Measurements from ENCODE around the gene GPC5.

Gene GPC5

DNA sequence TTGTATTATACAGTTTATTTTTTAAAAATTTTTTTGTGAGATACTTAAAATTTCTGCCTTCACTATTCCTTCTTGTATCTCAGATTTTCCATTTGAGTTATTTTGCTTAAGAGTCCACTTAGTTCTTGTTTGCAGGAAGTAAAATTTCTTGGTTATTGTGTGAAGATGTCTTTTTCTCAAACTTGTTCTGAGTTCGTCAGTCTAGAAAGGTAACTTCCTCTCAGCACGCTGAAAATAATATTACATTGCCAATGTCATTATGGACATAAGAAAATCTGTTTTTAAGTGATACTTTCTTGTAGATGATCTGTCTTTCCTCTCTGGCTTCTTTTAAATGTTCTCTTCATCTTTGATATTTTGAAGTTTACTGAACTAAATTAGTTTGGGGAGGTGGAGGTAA, 1096.5 kb downstream of the GPC5 start:
- H3K4me2 ChIP-seq (ENCODE audit: low read depth, low read length, poor library complexity, severe bottlenecking): no peak overlapping the region

DNA sequence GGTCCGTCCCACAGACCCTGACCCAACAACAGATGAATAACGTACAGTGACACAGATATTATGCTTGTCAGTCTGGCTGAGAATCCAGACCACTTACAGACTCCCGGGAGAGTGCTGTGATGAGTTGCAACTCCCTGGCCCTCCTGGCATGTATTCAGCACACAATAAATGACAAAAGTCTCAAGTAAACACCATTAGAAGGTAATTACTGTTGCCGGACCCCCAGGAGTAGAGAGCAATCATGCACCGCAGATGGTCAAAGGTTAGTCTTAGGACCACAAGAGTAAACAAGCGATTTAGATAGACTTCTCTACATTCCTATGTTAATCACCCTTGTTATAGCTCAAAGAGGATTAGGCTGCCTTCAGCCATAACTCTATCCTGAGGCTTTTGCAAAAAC, 1101.8 kb downstream of the GPC5 start:
- Histone ChIP-seq H3K79me2 (ENCODE audit: insufficient read depth, low read length) (no peaks in the 10 kb centered on the region), H2AFZ (ENCODE audit: low read depth, low read length, severe bottlenecking) (no peak overlapping the region), H4K20me1 (ENCODE audit: low read depth, low read length) (no peaks in the 10 kb centered on the region), H3K36me3 (ENCODE audit: low read length) (no peaks in the 10 kb centered on the region), H3K9ac (ENCODE audit: low read length) (no peak overlapping the region), H3K4me3 (ENCODE audit: insufficient read depth, low read length, poor library complexity, severe bottlenecking) (no peak overlapping the region), H3F3A (ENCODE audit: insufficient read depth) (no peaks in the 10 kb centered on the region), H3K27ac (ENCODE audit: low read depth, low read length) (no peak overlapping the region), H3K9me2 (replicated peaks; ENCODE audit: insufficient read depth, low read length) (no peaks in the 10 kb centered on the region), H3K27me3 (ENCODE audit: low read length) (no peaks in the 10 kb centered on the region), H3K4me2 (ENCODE audit: low read depth, low read length, poor library complexity, severe bottlenecking) (no peak overlapping the region), H3K9me3 (ENCODE audit: insufficient read depth, low read length) (no peaks in the 10 kb centered on the region)
- TF ChIP-seq EZH2phosphoT487 (conservative IDR thresholded peaks at IDR 0.05; ENCODE audit: low read length): no peak
- TF ChIP-seq, protein P1, sequence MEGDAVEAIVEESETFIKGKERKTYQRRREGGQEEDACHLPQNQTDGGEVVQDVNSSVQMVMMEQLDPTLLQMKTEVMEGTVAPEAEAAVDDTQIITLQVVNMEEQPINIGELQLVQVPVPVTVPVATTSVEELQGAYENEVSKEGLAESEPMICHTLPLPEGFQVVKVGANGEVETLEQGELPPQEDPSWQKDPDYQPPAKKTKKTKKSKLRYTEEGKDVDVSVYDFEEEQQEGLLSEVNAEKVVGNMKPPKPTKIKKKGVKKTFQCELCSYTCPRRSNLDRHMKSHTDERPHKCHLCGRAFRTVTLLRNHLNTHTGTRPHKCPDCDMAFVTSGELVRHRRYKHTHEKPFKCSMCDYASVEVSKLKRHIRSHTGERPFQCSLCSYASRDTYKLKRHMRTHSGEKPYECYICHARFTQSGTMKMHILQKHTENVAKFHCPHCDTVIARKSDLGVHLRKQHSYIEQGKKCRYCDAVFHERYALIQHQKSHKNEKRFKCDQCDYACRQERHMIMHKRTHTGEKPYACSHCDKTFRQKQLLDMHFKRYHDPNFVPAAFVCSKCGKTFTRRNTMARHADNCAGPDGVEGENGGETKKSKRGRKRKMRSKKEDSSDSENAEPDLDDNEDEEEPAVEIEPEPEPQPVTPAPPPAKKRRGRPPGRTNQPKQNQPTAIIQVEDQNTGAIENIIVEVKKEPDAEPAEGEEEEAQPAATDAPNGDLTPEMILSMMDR (IDR thresholded peaks at IDR 0.05; ENCODE audit: insufficient read depth, low read length, poor library complexity, severe bottlenecking): no peak

More for the DNA sequence above, 1096.5 kb downstream of the GPC5 start:
- no peaks in the 10 kb centered on the region for H3K79me2 ChIP-seq (ENCODE audit: insufficient read depth, low read length)
- TF ChIP-seq EZH2phosphoT487 (conservative IDR thresholded peaks at IDR 0.05; ENCODE audit: low read length): no peak
- TF ChIP-seq, protein P1 (IDR thresholded peaks at IDR 0.05; ENCODE audit: insufficient read depth, low read length, poor library complexity, severe bottlenecking): no peak
- H3K9ac ChIP-seq (ENCODE audit: low read length): no peak overlapping the region
- H3K27ac ChIP-seq (ENCODE audit: low read depth, low read length): no peak overlapping the region
- H3F3A ChIP-seq (ENCODE audit: insufficient read depth): no peaks in the 10 kb centered on the region
- no peak overlapping the region for H3K4me3 ChIP-seq (ENCODE audit: insufficient read depth, low read length, poor library complexity, severe bottlenecking)
- no peak overlapping the region for H2AFZ ChIP-seq (ENCODE audit: low read depth, low read length, severe bottlenecking)
- no peaks in the 10 kb centered on the region for H3K36me3 ChIP-seq (ENCODE audit: low read length)
- no peaks in the 10 kb centered on the region for H3K9me3 ChIP-seq (ENCODE audit: insufficient read depth, low read length)
- no peaks in the 10 kb centered on the region for H3K9me2 ChIP-seq (replicated peaks; ENCODE audit: insufficient read depth, low read length)
- H4K20me1 ChIP-seq (ENCODE audit: low read depth, low read length): no peaks in the 10 kb centered on the region
- no peaks in the 10 kb centered on the region for H3K27me3 ChIP-seq (ENCODE audit: low read length)

DNA sequence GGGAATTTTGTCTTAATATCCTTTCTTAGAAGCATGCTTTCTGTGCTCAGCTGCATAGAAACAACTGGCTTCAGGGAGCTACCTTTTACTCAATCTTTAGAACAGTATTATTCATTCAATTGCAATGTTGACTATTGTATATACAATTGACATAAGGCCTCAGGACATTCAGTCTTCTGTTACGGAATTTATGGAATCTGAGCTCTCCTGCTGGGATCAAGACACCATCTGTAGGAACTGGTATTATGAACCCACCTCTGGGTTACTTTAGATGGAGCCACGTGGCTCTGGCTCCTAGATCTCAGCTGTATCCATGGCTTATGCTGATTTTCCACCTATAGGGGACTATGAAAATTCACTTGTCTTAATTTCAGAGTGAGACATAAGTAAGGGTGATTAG, 1112.0 kb downstream of the GPC5 start:
- H3K79me2 ChIP-seq (ENCODE audit: insufficient read depth, low read length): no peaks in the 10 kb centered on the region
- no peak overlapping the region for H3K4me2 ChIP-seq (ENCODE audit: low read depth, low read length, poor library complexity, severe bottlenecking)

More for the DNA sequence above, 1112.0 kb downstream of the GPC5 start:
- H3F3A ChIP-seq (ENCODE audit: insufficient read depth): no peaks in the 10 kb centered on the region
- no peak overlapping the region for H3K4me3 ChIP-seq (ENCODE audit: insufficient read depth, low read length, poor library complexity, severe bottlenecking)
- no peak overlapping the region for H3K9ac ChIP-seq (ENCODE audit: low read length)
- no peaks in the 10 kb centered on the region for H3K27me3 ChIP-seq (ENCODE audit: low read length)
- TF ChIP-seq, protein P1 (IDR thresholded peaks at IDR 0.05; ENCODE audit: insufficient read depth, low read length, poor library complexity, severe bottlenecking): no peak
- no peak for TF ChIP-seq EZH2phosphoT487 (conservative IDR thresholded peaks at IDR 0.05; ENCODE audit: low read length)
- no peaks in the 10 kb centered on the region for H4K20me1 ChIP-seq (ENCODE audit: low read depth, low read length)
- H3K9me3 ChIP-seq (ENCODE audit: insufficient read depth, low read length): no peaks in the 10 kb centered on the region
- H3K27ac ChIP-seq (ENCODE audit: low read depth, low read length): no peak overlapping the region
- no peaks in the 10 kb centered on the region for H3K9me2 ChIP-seq (replicated peaks; ENCODE audit: insufficient read depth, low read length)
- no peak overlapping the region for H2AFZ ChIP-seq (ENCODE audit: low read depth, low read length, severe bottlenecking)
- H3K36me3 ChIP-seq (ENCODE audit: low read length): no peaks in the 10 kb centered on the region

Data from SU-DHL-6 (cell line).